SK-N-MC (cell line): Measurements from ENCODE around the gene FSTL4.

ENCODE experiments used
- EZH2 ChIP-seq: fragments of 200-600 bp; sonication (generic); IDR thresholded peaks from one replicate; pipeline ENCODE4 v1.6.1; 2017; ENCODE audit warnings: antibody characterized with exemption
- FOXP2 ChIP-seq: optimal IDR thresholded peaks from 2 replicates; pipeline ENCODE3; 2011; ENCODE audit warnings: mild to moderate bottlenecking, moderate library complexity; ENCODE audit not compliant: insufficient read depth; ENCODE audit errors: extremely low read length, control extremely low read depth
- POLR2AphosphoS5 ChIP-seq: IDR thresholded peaks from 2 replicates; pipeline ENCODE4 v1.6.1; 2012; ENCODE audit warnings: mild to moderate bottlenecking, low read depth, low read length, borderline replicate concordance

DNA sequence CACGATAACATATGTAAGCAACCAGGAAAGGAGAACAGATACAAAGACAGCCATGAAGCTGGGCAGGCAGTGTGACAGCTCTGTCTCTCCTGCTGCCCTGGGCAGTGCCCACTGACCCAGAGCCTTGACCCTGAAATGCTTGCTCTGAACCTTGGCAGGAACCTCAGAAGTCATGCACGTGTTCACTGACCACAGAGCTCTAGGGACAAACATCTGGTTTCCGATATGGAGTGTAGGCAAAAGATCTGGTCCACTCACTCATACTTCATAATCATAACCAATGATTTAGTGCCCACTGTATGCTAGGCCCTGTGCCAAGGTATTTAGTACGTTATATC, 102.6 kb downstream of the FSTL4 start:
- TF ChIP-seq EZH2 (no peak), POLR2AphosphoS5 (no peak), FOXP2 (no peak)
